IMR-90 (cell line): ENCODE measurements around the gene AKAP7. TPM values are rescaled to one million over a fixed set of nuclear protein-coding genes. Genes with fewer than 3 reads are reported as not detected.

Experiments
- ATAC-seq: fragments of 200-7000 bp; cut with Tn5 transposase; 2 replicates; pipeline ENCODE4 v1.9.1; 2020; ENCODE audit warnings: low read depth, mild to moderate bottlenecking, moderate library complexity
- BruUV-seq: library from RNA; stranded (reverse); fragments of 400-500 nt; replicated peaks from 2 replicates; lab custom pipeline; 2021; lab: Mats Ljungman, UMichigan
- CTCF ChIA-PET: fragments of 300-600 bp; formaldehyde crosslinking; extraction: SDS; loops from one replicate; lab custom pipeline; 2021; ENCODE audit warnings: antibody characterized with exemption; lab: Yijun Ruan, JAX
- POLR2A ChIA-PET: fragments of 300-600 bp; sonication (Branson Sonifier 250); formaldehyde crosslinking; loops from one replicate; lab custom pipeline; 2022; ENCODE audit warnings: antibody characterized with exemption; ENCODE audit not compliant: unreplicated experiment; lab: Charles Lee
- DNase-seq: peaks from one replicate; pipeline ENCODE4 v3.0.0; 2013
- H2AFZ ChIP-seq: replicated peaks from 2 replicates; pipeline ENCODE3; 2013; ENCODE audit warnings: low read length, mild to moderate bottlenecking; ENCODE audit not compliant: poor library complexity
- H2AK5ac ChIP-seq: 2 replicates; pipeline ENCODE4 v1.6.1; 2013; ENCODE audit warnings: low read depth, low read length, inconsistent platforms
- H2AK9ac ChIP-seq: replicated peaks from 2 replicates; pipeline ENCODE3; 2013; ENCODE audit warnings: mild to moderate bottlenecking, low read depth, low read length, moderate library complexity; ENCODE audit not compliant: poor library complexity
- H2BK120ac ChIP-seq: 2 replicates; pipeline ENCODE4 v1.6.1; 2013; ENCODE audit warnings: low read depth, low read length, inconsistent platforms
- H2BK15ac ChIP-seq: 3 replicates; pipeline ENCODE4 v1.6.1; 2013; ENCODE audit warnings: low read depth, low read length, inconsistent platforms
- H2BK20ac ChIP-seq: 2 replicates; pipeline ENCODE4 v1.6.1; 2013; ENCODE audit warnings: low read depth, mild to moderate bottlenecking, inconsistent platforms, low read length, moderate library complexity
- H2BK5ac ChIP-seq: 2 replicates; pipeline ENCODE4 v1.6.1; 2013; ENCODE audit warnings: mild to moderate bottlenecking, low read depth, low read length, inconsistent platforms; ENCODE audit not compliant: poor library complexity, severe bottlenecking
- H3K14ac ChIP-seq: replicated peaks from 2 replicates; pipeline ENCODE4 v1.6.1; 2013; ENCODE audit warnings: low read depth, low read length, inconsistent platforms
- H3K18ac ChIP-seq: 2 replicates; pipeline ENCODE4 v1.6.1; 2013; ENCODE audit warnings: low read depth, low read length, control low read depth
- H3K23ac ChIP-seq: 2 replicates; pipeline ENCODE4 v1.6.1; 2013; ENCODE audit warnings: low read depth, low read length, inconsistent platforms
- H3K27ac ChIP-seq: 2 replicates; pipeline ENCODE4 v1.5.1; 2013; ENCODE audit warnings: mild to moderate bottlenecking, control low read depth, low read length; ENCODE audit not compliant: insufficient read depth
- H3K27me3 ChIP-seq: 2 replicates; pipeline ENCODE4 v1.6.1; 2013; ENCODE audit warnings: low read length; ENCODE audit not compliant: control insufficient read depth, insufficient read depth
- H3K36me3 ChIP-seq: 2 replicates; pipeline ENCODE4 v1.6.1; 2013; ENCODE audit warnings: low read length, mixed read lengths; ENCODE audit not compliant: control insufficient read depth, insufficient read depth
- H3K4ac ChIP-seq: 2 replicates; pipeline ENCODE4 v1.6.1; 2013; ENCODE audit warnings: low read depth, low read length, inconsistent platforms
- H3K4me1 ChIP-seq: 2 replicates; pipeline ENCODE4 v1.6.1; 2013; ENCODE audit warnings: low read length, mixed read lengths; ENCODE audit not compliant: control insufficient read depth, insufficient read depth
- H3K4me2 ChIP-seq: 2 replicates; pipeline ENCODE4 v1.6.1; 2013; ENCODE audit warnings: low read depth, mild to moderate bottlenecking, control low read depth, low read length, moderate library complexity
- H3K4me3 ChIP-seq: 2 replicates; pipeline ENCODE4 v1.5.1; 2013; ENCODE audit warnings: low read depth, mild to moderate bottlenecking, control low read depth, low read length, moderate library complexity; ENCODE audit not compliant: insufficient read depth
- H3K56ac ChIP-seq: 2 replicates; pipeline ENCODE4 v1.6.1; 2013; ENCODE audit warnings: low read length, inconsistent platforms; ENCODE audit not compliant: insufficient read depth; ENCODE audit errors: extremely low read depth
- H3K79me1 ChIP-seq, 2 experiments: 2 replicates each; pipeline ENCODE4 v1.6.1; 2013; ENCODE audit warnings: low read length in 2 of 2, inconsistent platforms in 1 of 2, low read depth in 1 of 2
- H3K9ac ChIP-seq: 2 replicates; pipeline ENCODE4 v1.6.1; 2013; ENCODE audit warnings: low read depth, low read length, control low read depth
- H3K9me1 ChIP-seq: 2 replicates; pipeline ENCODE4 v1.6.1; 2013; ENCODE audit warnings: low read length, inconsistent platforms; ENCODE audit not compliant: insufficient read depth
- H3K9me3 ChIP-seq: 2 replicates; pipeline ENCODE4 v1.6.1; 2013; ENCODE audit warnings: low read length; ENCODE audit not compliant: control insufficient read depth, insufficient read depth
- H4K20me1 ChIP-seq: 2 replicates; pipeline ENCODE4 v1.6.1; 2013; ENCODE audit warnings: low read length, inconsistent platforms; ENCODE audit not compliant: insufficient read depth
- H4K5ac ChIP-seq: 2 replicates; pipeline ENCODE4 v1.6.1; 2013; ENCODE audit warnings: mild to moderate bottlenecking, low read depth, low read length, control low read depth
- H4K8ac ChIP-seq, 2 experiments: 2 replicates each; pipeline ENCODE4 v1.6.1; 2013; ENCODE audit warnings: low read depth in 2 of 2, low read length in 2 of 2, control low read depth in 1 of 2, inconsistent platforms in 1 of 2
- H4K91ac ChIP-seq: 2 replicates; pipeline ENCODE4 v1.6.1; 2013; ENCODE audit warnings: low read depth, low read length, inconsistent platforms; ENCODE audit not compliant: insufficient read depth
- MAFK ChIP-seq: IDR thresholded peaks from 2 replicates; pipeline ENCODE4 v1.6.1; 2012; ENCODE audit warnings: low read depth, low read length, improper control_type of control experiment
- MAZ ChIP-seq: IDR thresholded peaks from 2 replicates; pipeline ENCODE4 v1.6.1; 2012; ENCODE audit warnings: low read depth, mild to moderate bottlenecking, low read length, improper control_type of control experiment, moderate library complexity, borderline replicate concordance
- POLR2A ChIP-seq: IDR thresholded peaks from 2 replicates; pipeline ENCODE4 v1.6.1; 2012; ENCODE audit warnings: mild to moderate bottlenecking, low read depth, low read length
- RAD21 ChIP-seq: IDR thresholded peaks from 2 replicates; pipeline ENCODE4 v1.6.1; 2012; ENCODE audit warnings: low read length, improper control_type of control experiment
- SMC3 ChIP-seq: fragments of 150-350 bp; IDR thresholded peaks from 2 replicates; pipeline ENCODE4 v1.6.1; 2016; ENCODE audit warnings: low read depth, mild to moderate bottlenecking, antibody characterized with exemption, low read length, moderate library complexity
- dilution Hi-C: fragments of 300-500 bp; cut with HindIII; formaldehyde crosslinking; loops from one replicate; pipeline ENCODE4 v1.14.3; 2018; ENCODE audit warnings: low sequenced_read_pairs; ENCODE audit not compliant: unreplicated experiment
- in situ Hi-C: fragments of 300-500 bp; cut with MboI; formaldehyde crosslinking; loops from 3 replicates; pipeline ENCODE4 v1.14.3; 2019; ENCODE audit warnings: low sequenced_read_pairs, inconsistent platforms, mixed read lengths
- intact Hi-C: fragments of 100-400 bp; cut with micrococcal nuclease; formaldehyde crosslinking; loops from 2 replicates; pipeline ENCODE4 v1.10.0; 2022
- polyA plus RNA-seq, 3 experiments: library from polyadenylated mRNA; depleted of rRNA; stranded (reverse); fragments of >200 nt; gene quantifications; 2 replicates each; pipeline ENCODE4 v1.2.3, GENCODE V29; 2012; ENCODE audit warnings: low replicate concordance in 1 of 3
- total RNA-seq: library from RNA; depleted of rRNA; stranded (reverse); fragments of >200 nt; gene quantifications from 2 replicates; pipeline ENCODE4 v1.2.3, GENCODE V29; 2012

Gene AKAP7
- total and polyA plus RNA-seq, 2 of the 4 experiments (the other 2 are of a cell fraction) = 0.54 to 1.1 TPM

- Histone ChIP-seq H3K18ac (no peak overlapping the region), H4K91ac (no peak overlapping the region), H3K36me3 (no peaks in the 10 kb centered on the region), H2AFZ (no peak overlapping the region), H3K4ac (no peak overlapping the region), H4K20me1 (no peaks in the 10 kb centered on the region), H3K4me1 (no peaks in the 10 kb centered on the region), H2BK15ac (no peak overlapping the region), H2AK9ac (no peak overlapping the region), H2BK120ac (no peak overlapping the region), H3K23ac (no peak overlapping the region), H3K9ac (no peak overlapping the region), H3K9me1 (no peaks in the 10 kb centered on the region), H3K14ac (no peak overlapping the region), H3K56ac (no peak overlapping the region), H3K27me3 (no peaks in the 10 kb centered on the region), H3K79me1 (no peaks in the 10 kb centered on the region; a peak in 1 of 4 replicates), H3K27ac (no peak overlapping the region), H4K5ac (no peak overlapping the region), H3K9me3 (no peaks in the 10 kb centered on the region), H2AK5ac (no peak overlapping the region), H2BK5ac (no peak overlapping the region), H4K8ac (no peak overlapping the region), H3K4me2 (no peak overlapping the region), H2BK20ac (no peak overlapping the region), H3K4me3 (no peak overlapping the region)
- ChIA-PET CTCF (no interaction called here), POLR2A (no interaction called here)
- in situ Hi-C loops = loop anchor here (10.0 kb wide), 1 partner anchor 285 kb away; no protein-coding TSS in a partner anchor
- no peak for ATAC-seq
- dilution Hi-C loops = no loop called here
- no TSS peak for BruUV-seq
- no peak for DNase-seq
- TF ChIP-seq MAFK (no peak), RAD21 (no peak), MAZ (no peak), POLR2A (no peak), SMC3 (no peak)
- intact Hi-C loops = loop anchor here (10.0 kb wide), 1 partner anchor 845 kb away; no protein-coding TSS in a partner anchor
Observed at GRCh38 chr6:131169613-131170012, 34.3 kb downstream of the AKAP7 start.
